Thyroid gland (tissue), 4 donors: ENCODE results near the gene TRIM67.

ENCODE experiments used
- CTCF ChIP-seq, 6 experiments: fragments of 200-600 bp in 3 of 6; fragments of 450-650 bp in 3 of 6; sonication (generic) in 3 of 6; IDR thresholded peaks; one replicate each; pipeline ENCODE4 v1.5.1; 2016 to 2019; ENCODE audit warnings: antibody characterized with exemption in 6 of 6, mild to moderate bottlenecking in 2 of 6, inconsistent platforms in 1 of 6, moderate library complexity in 1 of 6
- POLR2A ChIP-seq, 2 donors: fragments of 450-650 bp; IDR thresholded peaks; one replicate each; pipeline ENCODE4 v1.6.1; 2017; ENCODE audit warnings: antibody characterized with exemption in 2 of 2, mild to moderate bottlenecking in 2 of 2, moderate library complexity in 1 of 2

GRCh38 chr1:231187571-231187970 lies 25.7 kb downstream of the TRIM67 start:
- no peak for TF ChIP-seq CTCF (IDR thresholded peaks at IDR 0.05)
- TF ChIP-seq POLR2A (IDR thresholded peaks at IDR 0.05) = no peak
